Activated CD4-positive, alpha-beta T cell treated with anti-CD3 and anti-CD28 coated beads, Interleukin-2, Interleukin-4, amounts not matched to agents 100 ng/mL and 50 ng/mL, durations not matched to agents 16 hours and 8 hours (primary cell): ENCODE results near the gene DCST1.
"Not testable (repeated sequence)": the region's sequence is repeated elsewhere in the genome, so short reads cannot be mapped to it uniquely, and the experiment has no call there.

Experiments used
- DNase-seq: peaks from one replicate; pipeline ENCODE4 v3.0.0-alpha.2; 2020; ENCODE audit warnings: low spot score

The DCST1 gene

DNA sequence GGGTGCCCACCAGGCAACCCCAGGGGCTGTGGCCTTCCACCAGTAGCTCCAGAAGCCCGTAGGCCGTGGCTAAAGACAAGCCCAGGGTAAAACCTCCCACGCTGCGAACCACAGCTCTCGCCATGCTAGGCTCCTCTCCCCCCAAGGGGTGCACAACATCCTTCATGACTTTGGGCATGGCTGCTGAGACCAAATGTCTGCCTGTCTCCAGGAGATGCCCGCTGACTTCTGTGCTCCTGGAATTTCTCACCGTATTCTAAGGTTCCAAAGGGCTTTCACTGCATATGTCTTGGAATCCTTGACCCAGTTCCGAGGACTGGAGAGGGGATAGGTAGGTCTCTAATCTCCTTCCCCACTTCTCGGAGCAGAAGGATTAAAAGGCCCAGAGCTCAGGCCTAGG, at the start of gene DCST1, which contains the start of gene DCST2:
DCST1 (plus strand) TSS at position 301 of the 400 bp plus-strand sequence. CDS start 213 bp downstream, outside the sequence.
DCST2 (minus strand) TSS at position 258 of the 400 bp plus-strand sequence; CDS start at position 178, 80 bp downstream.
- no peak for DNase-seq

DNA sequence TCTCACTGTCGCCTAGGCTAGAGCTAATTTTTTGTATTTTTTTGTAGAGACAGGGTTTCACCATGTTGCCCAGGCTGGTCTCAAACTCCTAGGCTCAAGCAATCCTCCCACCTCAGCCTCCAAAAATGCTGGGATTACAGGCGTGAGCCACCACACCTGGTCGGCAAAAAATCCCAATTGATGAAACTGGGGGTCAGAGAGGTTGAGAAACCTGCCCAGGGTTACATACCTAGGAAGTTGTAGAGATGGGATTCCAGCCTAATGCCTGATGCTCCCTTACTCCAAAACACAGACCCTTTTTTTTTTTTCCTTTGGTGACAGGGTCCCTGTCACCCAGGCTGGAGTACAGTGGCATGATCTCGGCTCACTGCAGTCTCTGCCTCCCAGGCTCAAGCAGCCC, 46.9 kb upstream of the DCST1 start:
- not testable (repeated sequence) for DNase-seq

- DNase-seq = no peak
These were observed 46.3 kb upstream of the DCST1 start for GRCh38 chr1:154987326-154987725.

DNA sequence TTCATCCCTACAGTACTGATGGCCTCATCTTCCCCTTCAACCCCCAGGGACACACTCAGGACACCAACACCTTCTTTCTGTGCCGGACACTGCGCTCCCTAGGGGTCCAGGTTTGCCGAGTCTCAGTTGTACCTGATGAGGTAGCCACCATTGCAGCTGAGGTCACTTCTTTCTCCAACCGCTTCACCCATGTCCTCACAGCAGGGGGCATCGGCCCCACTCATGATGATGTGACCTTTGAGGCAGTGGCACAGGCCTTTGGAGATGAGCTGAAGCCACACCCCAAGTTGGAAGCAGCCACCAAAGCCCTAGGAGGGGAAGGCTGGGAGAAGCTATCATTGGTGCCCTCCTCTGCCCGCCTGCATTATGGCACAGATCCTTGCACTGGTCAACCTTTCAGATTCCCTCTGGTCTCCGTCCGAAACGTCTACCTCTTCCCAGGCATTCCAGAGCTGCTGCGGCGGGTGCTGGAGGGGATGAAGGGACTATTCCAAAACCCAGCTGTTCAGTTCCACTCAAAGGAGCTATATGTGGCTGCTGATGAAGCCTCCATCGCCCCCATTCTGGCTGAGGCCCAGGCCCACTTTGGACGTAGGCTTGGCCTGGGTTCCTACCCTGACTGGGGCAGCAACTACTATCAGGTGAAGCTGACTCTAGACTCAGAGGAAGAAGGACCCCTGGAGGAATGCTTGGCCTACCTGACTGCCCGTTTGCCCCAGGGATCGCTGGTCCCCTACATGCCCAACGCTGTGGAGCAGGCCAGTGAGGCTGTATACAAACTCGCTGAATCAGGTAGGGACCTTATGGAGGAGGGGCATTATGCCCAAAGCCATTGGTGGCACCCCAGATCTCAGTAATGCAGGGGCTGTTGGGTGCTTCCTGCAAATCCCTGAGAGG, 45.3 kb upstream of the DCST1 start:
- no peak for DNase-seq

- DNase-seq = no peak
These were observed 44.3 kb upstream of the DCST1 start for GRCh38 chr1:154989195-154989860.

GRCh38 chr1:154990276-154990675, 43.3 kb upstream of the DCST1 start:
- DNase-seq = no peak

DNA sequence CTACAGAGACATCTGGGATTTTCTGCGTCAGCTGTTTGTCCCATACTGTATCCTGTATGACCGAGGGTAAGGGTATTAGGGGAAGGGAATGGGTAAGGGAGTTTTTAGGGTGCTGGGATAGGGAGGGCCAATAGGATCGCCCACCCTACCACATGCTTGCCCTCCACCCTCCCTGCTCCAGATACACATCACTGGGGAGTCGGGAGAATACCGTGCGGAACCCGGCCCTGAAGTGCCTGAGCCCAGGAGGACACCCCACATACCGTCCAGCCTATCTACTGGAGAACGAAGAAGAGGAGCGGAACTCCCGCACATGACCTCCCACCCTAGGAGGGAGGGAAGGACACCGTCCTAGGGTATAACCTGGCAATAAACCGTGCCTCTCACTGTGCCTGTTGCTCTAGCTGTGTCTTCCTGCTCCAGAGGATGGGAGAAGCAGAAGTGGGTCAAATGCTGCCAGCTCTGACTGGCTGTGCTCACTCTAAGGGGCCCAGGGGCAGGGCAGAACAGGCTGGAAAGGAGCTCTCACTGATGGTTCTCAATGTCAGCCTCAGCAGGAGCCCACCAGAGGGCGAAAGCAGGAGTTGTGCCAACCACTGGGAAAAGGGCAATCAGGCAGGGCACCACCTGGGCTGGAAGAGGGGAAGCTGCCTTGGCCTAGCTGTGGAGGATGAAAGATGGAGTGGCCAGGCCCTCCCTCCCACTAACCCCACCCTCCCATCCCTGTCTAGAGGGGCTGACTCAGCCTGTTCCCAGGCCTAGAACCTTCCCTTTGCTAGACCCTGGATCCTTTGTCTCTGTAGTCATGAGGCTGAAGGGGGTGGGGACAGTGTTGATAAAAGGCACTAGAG, 40.7 kb upstream of the DCST1 start:
- no peak for DNase-seq

GRCh38 chr1:154993572-154994268, 39.9 kb upstream of the DCST1 start, which contains the start of gene LENEP:
Gene LENEP (plus strand): TSS chr1:154993586. CDS start chr1:154993608, 22 bp downstream.
- DNase-seq = no peak

GRCh38 chr1:154994269-154994587, 39.4 kb upstream of the DCST1 start:
- no peak for DNase-seq

DNA sequence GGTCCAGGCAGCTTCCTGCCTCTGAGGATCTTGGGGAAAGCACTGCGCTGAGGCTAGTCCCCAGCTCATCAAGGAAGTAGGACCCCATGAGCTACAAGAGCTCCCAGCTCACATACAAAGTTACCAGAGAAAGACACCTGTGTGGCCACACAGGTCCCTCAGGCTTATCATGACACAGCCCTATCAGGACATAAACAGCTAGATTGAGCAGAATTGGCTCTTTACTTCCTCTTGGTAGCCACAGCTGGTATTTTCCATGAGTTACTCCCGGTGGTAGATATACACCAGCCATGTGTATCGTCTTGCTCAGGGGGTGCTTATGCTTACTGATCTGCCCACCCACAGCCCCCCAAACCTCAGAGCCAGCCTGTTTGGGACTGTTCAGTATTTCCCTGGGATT, 39.0 kb upstream of the DCST1 start:
- DNase-seq = no peak

DNA sequence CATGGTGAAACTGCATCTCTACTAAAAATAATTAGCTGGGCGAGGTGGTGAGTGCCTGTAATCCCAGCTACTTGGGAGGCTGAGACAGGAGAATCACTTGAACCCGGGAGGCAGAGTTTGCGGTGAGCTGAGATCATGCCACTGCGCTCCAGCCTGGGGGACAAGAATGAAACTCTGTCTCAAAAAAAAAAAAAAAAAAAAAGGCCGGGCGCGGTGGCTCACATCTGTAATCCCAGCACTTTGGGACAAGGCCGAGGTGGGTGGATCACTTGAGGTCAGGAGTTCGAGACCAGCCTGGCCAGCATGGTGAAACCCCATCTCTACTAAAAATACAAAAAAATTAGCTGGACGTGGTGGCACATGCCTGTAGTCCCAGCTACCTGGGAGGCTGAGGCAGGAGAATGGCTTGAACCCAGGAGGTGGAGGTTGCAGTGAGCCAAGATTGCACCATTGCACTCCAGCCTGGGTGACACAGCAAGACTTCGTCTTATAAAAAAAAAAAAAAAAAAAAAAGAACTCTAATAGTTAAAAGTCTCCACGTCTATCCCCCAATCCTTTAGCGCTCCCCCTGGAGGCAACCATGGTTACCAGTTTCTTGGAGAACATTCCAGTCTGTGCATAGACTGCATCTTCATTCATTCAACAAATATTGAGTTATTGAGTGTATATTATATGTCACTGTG, 38.2 kb upstream of the DCST1 start:
- DNase-seq = not testable (repeated sequence)

DNA sequence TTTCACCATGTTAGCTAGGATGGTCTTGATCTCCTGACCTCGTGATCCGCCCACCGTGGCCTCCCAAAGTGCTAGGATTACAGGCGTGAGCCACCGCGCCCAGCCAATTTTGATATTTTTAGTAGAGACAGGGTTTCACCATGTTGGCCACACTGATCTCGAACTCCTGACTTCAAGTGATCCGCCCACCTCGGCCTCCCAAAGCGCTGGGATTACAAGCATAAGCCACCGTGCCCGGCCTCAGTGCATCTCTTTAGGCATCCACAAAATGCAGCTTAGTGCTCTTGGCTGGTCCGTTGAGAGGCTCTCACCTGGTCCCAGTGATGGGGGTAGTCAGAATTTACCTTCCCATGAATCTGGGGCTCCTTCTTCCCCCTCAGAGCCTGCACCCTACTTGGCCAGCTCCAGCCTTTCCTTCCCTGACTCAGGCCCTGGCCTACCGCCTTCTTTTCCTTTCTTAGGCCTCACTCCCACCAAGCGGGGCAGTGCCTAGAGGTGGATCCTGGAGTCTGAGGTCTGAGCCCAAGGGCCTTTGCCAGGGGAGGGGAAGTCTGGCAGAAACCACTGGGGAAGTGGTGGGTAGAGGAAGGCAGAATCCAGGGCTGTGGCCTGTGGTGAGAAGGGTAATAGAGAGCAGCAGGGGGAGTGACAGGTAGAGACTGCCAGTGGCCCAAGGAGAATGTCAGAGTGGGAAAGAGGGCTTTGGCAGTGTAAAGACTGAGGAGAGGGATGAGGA, 36.5 kb upstream of the DCST1 start:
- no peak for DNase-seq

GRCh38 chr1:154998201-154998780, 35.3 kb upstream of the DCST1 start:
- no peak for DNase-seq

DNA sequence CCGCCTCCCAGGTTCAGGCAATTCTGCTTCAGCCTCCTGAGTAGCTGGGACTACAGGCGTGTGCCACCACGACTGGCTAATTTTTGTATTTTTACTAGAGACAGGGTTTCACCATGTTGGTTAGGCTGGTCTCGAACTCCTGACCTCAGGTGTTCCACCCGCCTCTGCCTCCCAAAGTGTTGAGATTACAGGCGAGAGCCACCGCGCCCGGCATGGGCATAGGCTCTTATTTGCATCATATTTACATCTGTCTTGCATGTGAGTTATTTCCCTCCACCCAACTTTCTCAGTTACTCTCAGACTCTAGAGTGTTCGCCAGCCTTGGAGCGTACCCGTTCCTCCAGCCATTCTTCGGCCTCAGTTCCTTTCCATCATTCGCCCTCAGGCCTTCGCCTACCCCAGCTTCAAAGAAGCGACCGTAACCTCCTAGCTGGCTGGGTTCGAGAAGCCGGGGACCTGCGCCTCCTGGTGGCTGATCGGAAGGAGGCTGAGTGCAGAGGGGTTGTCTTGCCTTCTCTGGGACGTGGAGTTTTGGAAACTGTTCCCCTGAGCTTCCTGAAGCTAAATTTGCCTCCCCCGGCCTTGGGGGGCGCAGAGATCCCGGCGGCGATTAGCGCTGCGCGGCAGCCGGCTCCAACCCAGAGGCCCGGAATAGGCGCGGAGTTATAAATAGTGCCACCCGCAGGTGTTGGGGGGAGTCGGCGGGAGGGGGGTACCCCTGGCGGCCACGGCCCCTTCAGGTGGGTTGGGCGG, 34.6 kb upstream of the DCST1 start:
- DNase-seq = peak; percentile 86

GRCh38 chr1:154999571-155000410, 33.8 kb upstream of the DCST1 start:
- no peak for DNase-seq

DNA sequence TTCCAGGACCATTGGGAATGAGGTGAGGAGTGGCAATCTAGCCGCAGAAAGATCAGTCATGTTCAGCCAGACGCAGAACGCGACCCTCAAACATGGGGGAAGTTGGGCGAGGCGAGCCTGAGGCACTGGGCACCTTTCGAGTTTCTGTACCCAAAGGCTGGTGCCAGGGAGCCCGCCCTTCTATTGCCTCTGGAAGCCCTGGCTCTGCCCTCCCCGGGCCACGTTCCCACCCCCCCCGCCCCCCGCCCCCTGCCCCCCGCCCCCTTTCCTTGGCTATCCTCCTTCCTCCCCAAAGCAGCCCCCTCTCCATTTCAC, 33.3 kb upstream of the DCST1 start:
- no peak for DNase-seq

GRCh38 chr1:155000726-155001424, 32.7 kb upstream of the DCST1 start:
- peak; percentile 86 for DNase-seq

GRCh38 chr1:155001425-155001674, 32.3 kb upstream of the DCST1 start:
- DNase-seq = no peak
